Right cardiac atrium (tissue), 5 donors: ENCODE measurements around the gene TRIM34. TPM values are rescaled to one million over a fixed set of nuclear protein-coding genes. Genes with fewer than 3 reads are reported as not detected.
"Not testable (repeated sequence)": the region's sequence is repeated elsewhere in the genome, so short reads cannot be mapped to it uniquely, and the experiment has no call there.

Experiments used
- ATAC-seq, 2 donors: fragments of 200-7000 bp; cut with Tn5 transposase; one replicate each; pipeline versions ENCODE4 v1.8.0 to v1.9.1; 2020; ENCODE audit warnings: moderate library complexity in 2 of 2, mild to moderate bottlenecking in 1 of 2
- DNase-seq, 3 donors: peaks; one replicate each; pipeline ENCODE4 v3.0.0-alpha.2; 2020
- H3K27ac ChIP-seq: one replicate; pipeline ENCODE4 v1.5.1; 2013; ENCODE audit warnings: mild to moderate bottlenecking, low read length, control low read depth, moderate library complexity
- H3K27me3 ChIP-seq: one replicate; pipeline ENCODE4 v1.6.1; 2013; ENCODE audit not compliant: control insufficient read depth, insufficient read depth
- H3K4me1 ChIP-seq: one replicate; pipeline ENCODE4 v1.6.1; 2013; ENCODE audit warnings: low read length; ENCODE audit not compliant: control insufficient read depth, insufficient read depth
- H3K4me3 ChIP-seq: one replicate; pipeline ENCODE4 v1.5.1; 2013; ENCODE audit warnings: low read length, control low read depth
- H3K9me3 ChIP-seq: one replicate; pipeline ENCODE4 v1.6.1; 2013; ENCODE audit warnings: low read length; ENCODE audit not compliant: control insufficient read depth
- WGBS: extraction: QIAGEN DNeasy Blood & Tissue Kit; methylation state at CpG from one replicate; pipeline ENCODE4 v1.1.7; 2013; 5-methylcytosine and 5-hydroxymethylcytosine counted together
- intact Hi-C, 4 donors: fragments of 100-400 bp; cut with DNase I; formaldehyde crosslinking; loops; one replicate each; pipeline versions ENCODE4 v1.11.0 to v1.14.0; 2022 to 2023
- long read RNA-seq, 4 donors: library from polyadenylated mRNA; unstranded; transcript quantifications; one replicate each; pipeline ENCODE4 v2.0.0, GENCODE V29; 2020 to 2021
- polyA plus RNA-seq: library from polyadenylated mRNA; stranded (reverse); fragments of 200-250 nt; gene quantifications from one replicate; pipeline ENCODE4 v1.2.3, GENCODE V29; 2013
- total RNA-seq, 4 donors: library from RNA; stranded (reverse); fragmentation: NEBNext Ultra II Directional; extraction: Animal tissue kit (Norgen Biotek cat#: 25700); gene quantifications; one replicate each; pipeline ENCODE4 v1.2.1, GENCODE V29; 2021
- donor health status: healthy with polysubstance abuse.
- donor health status: DM: no; HTN: yes; CAD: no.
- donor health status: DM: no; HTN: no; CAD: no.
- donor health status: DM: no; HTN: yes; CAD: no; lungs with severe emphysema.
- donor health status: DM: yes; HTN: yes; CAD: no.

Gene TRIM34
- total RNA-seq (1 to 10 TPM; 2.5 to 3.5 (median 2.9) TPM), polyA plus RNA-seq (1.8 TPM)
- long read RNA-seq, donor 1, transcript TRIM34-201 (8 exons, 2,311 nt), result major isoform, 7 of 8 reads
- long read RNA-seq, donor 1, partial matches to known transcripts, result 0 of 8 reads
- long read RNA-seq, donor 1, other reads (novel, unspliced or antisense), result 1 of 8 reads
- long read RNA-seq, donor 2, partial matches to known transcripts, result 1 of 4 reads
- long read RNA-seq, donor 2, other reads (novel, unspliced or antisense), result 1 of 4 reads
- long read RNA-seq, donor 3, transcript TRIM34-201 (8 exons, 2,311 nt), result major isoform, 8 of 10 reads
- long read RNA-seq, donor 3, partial matches to known transcripts, result 0 of 10 reads
- long read RNA-seq, donor 3, other reads (novel, unspliced or antisense), result 2 of 10 reads
- long read RNA-seq, donor 4, partial matches to known transcripts, result 0 of 4 reads
- long read RNA-seq, donor 4, other reads (novel, unspliced or antisense), result 0 of 4 reads

GRCh38 chr11:5624489-5625279, at the start of gene TRIM34:
Gene TRIM34 (plus strand): TSS chr11:5625001. CDS start chr11:5632332, 7,331 bp downstream.
- Histone ChIP-seq H3K27ac (peak within 1 kb of the TSS; percentile 50), H3K4me1 (peaks cover 10% of the 10 kb centered on the region), H3K4me3 (peak within 1 kb of the TSS; percentile 94), H3K9me3 (no peaks in the 10 kb centered on the region), H3K27me3 (no peaks in the 10 kb centered on the region)
- DNase-seq (peak in 2 of 3 donors; percentile 33 to 57), ATAC-seq (peak; percentile 95)
- WGBS, result 24% methylated on average over 7 of the region's 7 CpGs
- intact Hi-C loops, result no loop called here

- DNase-seq (no peak), ATAC-seq (no peak)
- H3K9me3 ChIP-seq, result no peaks in the 10 kb centered on the region
- no peaks in the 10 kb centered on the region for H3K27me3 ChIP-seq
- WGBS, result 64% methylated on average over 4 of the region's 4 CpGs
- no peaks in the 10 kb centered on the region for H3K4me1 ChIP-seq
- no peak overlapping the region for H3K27ac ChIP-seq
- no peak overlapping the region for H3K4me3 ChIP-seq
- intact Hi-C loops, result no loop called here
Observed at GRCh38 chr11:5575152-5575551, 49.6 kb upstream of the TRIM34 start.

- ATAC-seq (no peak), DNase-seq (no peak)
- no peak overlapping the region for H3K27ac ChIP-seq
- H3K4me3 ChIP-seq, result no peak overlapping the region
- H3K4me1 ChIP-seq, result no peaks in the 10 kb centered on the region
- no peaks in the 10 kb centered on the region for H3K9me3 ChIP-seq
- intact Hi-C loops, result no loop called here
- H3K27me3 ChIP-seq, result no peaks in the 10 kb centered on the region
Observed at GRCh38 chr11:5577101-5577500, 47.7 kb upstream of the TRIM34 start.

GRCh38 chr11:5580577-5580976, 44.2 kb upstream of the TRIM34 start, which contains the start of gene OR52B6:
Gene OR52B6 (plus strand): TSS chr11:5580877. CDS start chr11:5580877, 0 bp downstream.
- ATAC-seq, result no peak
- 93% methylated on average over 8 of the region's 8 CpGs for WGBS
- no peaks in the 10 kb centered on the region for H3K9me3 ChIP-seq
- H3K4me1 ChIP-seq, result no peaks in the 10 kb centered on the region
- no peak within 1 kb of the TSS for H3K27ac ChIP-seq
- no peaks in the 10 kb centered on the region for H3K27me3 ChIP-seq
- DNase-seq, result no peak
- intact Hi-C loops, result no loop called here
- no peak within 1 kb of the TSS for H3K4me3 ChIP-seq

- Histone ChIP-seq H3K27me3 (no peaks in the 10 kb centered on the region), H3K4me1 (no peaks in the 10 kb centered on the region), H3K9me3 (no peaks in the 10 kb centered on the region), H3K27ac (no peak overlapping the region), H3K4me3 (no peak overlapping the region)
- ATAC-seq, result no peak
- WGBS, result 87% methylated on average over 4 of the region's 4 CpGs
- DNase-seq, result no peak
- intact Hi-C loops, result no loop called here
Observed at GRCh38 chr11:5581014-5581413, 43.8 kb upstream of the TRIM34 start.

- H3K4me3 ChIP-seq, H3K27ac ChIP-seq, H3K9me3 ChIP-seq, H3K4me1 ChIP-seq, intact Hi-C loops, H3K27me3 ChIP-seq, ATAC-seq, DNase-seq: not testable (repeated sequence)
- 89% methylated on average over 5 of the region's 5 CpGs for WGBS
Observed at GRCh38 chr11:5584458-5584857, 40.3 kb upstream of the TRIM34 start.

GRCh38 chr11:5589906-5590305, 34.9 kb upstream of the TRIM34 start:
- not testable (repeated sequence) for H3K27ac ChIP-seq
- WGBS, result 97% methylated on average over 31 of the region's 31 CpGs

GRCh38 chr11:5591613-5592012, 33.2 kb upstream of the TRIM34 start:
- no peak for ATAC-seq
- no peaks in the 10 kb centered on the region for H3K27me3 ChIP-seq
- H3K27ac ChIP-seq, result no peak overlapping the region
- no peaks in the 10 kb centered on the region for H3K4me1 ChIP-seq
- no peak for DNase-seq
- intact Hi-C loops, result no loop called here
- H3K9me3 ChIP-seq, result no peaks in the 10 kb centered on the region
- WGBS, result 60% methylated on average over 3 of the region's 3 CpGs
- H3K4me3 ChIP-seq, result no peak overlapping the region

More at GRCh38 chr11:5589906-5590305, 34.9 kb upstream of the TRIM34 start:
- H3K4me1 ChIP-seq, intact Hi-C loops, H3K4me3 ChIP-seq, H3K9me3 ChIP-seq, H3K27me3 ChIP-seq, ATAC-seq: not testable (repeated sequence)
- peak in 1 of 3 donors; percentile 43 for DNase-seq

GRCh38 chr11:5592615-5593014, 32.2 kb upstream of the TRIM34 start:
- no peak overlapping the region for H3K27ac ChIP-seq
- H3K9me3 ChIP-seq, result no peaks in the 10 kb centered on the region
- 83% methylated on average over 5 of the region's 5 CpGs for WGBS
- intact Hi-C loops, result no loop called here
- no peaks in the 10 kb centered on the region for H3K27me3 ChIP-seq
- ATAC-seq (no peak), DNase-seq (no peak)
- H3K4me1 ChIP-seq, result no peaks in the 10 kb centered on the region
- no peak overlapping the region for H3K4me3 ChIP-seq

- DNase-seq, result no peak
- Histone ChIP-seq H3K27ac (no peak overlapping the region), H3K27me3 (no peaks in the 10 kb centered on the region), H3K9me3 (no peaks in the 10 kb centered on the region), H3K4me3 (no peak overlapping the region), H3K4me1 (no peaks in the 10 kb centered on the region)
- ATAC-seq, result no peak
- WGBS, result 45% methylated on average over 1 of the region's 1 CpG
- intact Hi-C loops, result no loop called here
Observed at GRCh38 chr11:5593146-5593545, 31.7 kb upstream of the TRIM34 start.

- H3K4me1 ChIP-seq, result no peaks in the 10 kb centered on the region
- ATAC-seq, result peak; percentile 69 to 73
- intact Hi-C loops, result no loop called here
- no peaks in the 10 kb centered on the region for H3K9me3 ChIP-seq
- peak; percentile 41 to 82 (median 74) for DNase-seq
- no peaks in the 10 kb centered on the region for H3K27me3 ChIP-seq
- peak within 1 kb of the TSS; percentile 58 for H3K4me3 ChIP-seq
- WGBS, result 6% methylated on average over 20 of the region's 20 CpGs
- H3K27ac ChIP-seq, result no peak within 1 kb of the TSS
Observed at GRCh38 chr11:5596607-5597201, 28.1 kb upstream of the TRIM34 start, which contains the start of gene TRIM6. Gene TRIM6 (plus strand): TSS chr11:5596637. CDS start chr11:5596898, 261 bp downstream.
